ENCODE measurements around the gene SBF2.

Gene SBF2

DNA sequence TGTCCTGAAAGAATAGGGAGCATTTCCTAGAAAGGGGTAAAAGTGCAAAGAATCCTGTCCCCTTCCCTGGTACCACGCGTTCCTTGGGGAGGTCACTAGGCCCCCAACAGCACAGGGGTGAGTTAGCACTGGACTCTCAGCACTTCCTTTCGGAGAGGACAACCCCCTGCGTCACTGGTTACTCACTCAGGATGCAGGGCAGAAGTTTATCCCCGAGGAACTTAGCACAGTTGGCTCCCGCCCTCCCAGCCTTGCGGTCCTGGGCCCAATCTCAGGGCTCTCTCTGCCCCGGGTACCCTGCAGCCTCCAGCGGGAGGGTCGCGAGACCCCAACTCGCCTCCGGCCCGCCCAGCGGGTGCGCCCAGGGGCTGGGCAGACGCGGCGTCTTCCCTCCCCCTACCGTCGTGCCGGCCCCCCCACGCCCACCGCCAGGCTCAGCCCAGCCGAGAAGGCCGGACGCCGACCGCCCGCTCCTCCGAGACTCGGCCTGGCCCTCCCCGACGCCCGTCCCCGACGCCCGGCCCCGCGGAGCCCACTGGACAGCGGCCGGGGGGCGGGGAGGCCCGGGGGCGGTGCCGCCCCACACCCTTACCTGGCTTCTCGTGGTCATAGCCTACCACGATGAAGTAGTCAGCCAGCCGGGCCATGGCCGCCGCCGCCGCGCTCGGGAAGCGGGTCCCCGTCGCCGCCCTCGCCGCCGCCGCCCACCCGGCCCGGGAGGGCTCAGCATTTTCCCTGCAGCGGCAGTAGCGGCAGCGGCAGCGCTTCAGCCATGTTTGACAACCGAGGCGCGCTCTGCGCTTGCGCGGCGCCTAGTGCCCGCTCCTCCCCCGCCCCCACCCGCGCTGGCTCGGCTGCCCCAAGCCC lies at the start of gene SBF2:
Gene SBF2 (minus strand): TSS at position 797 of the 867 bp plus-strand sequence. CDS start 150 bp downstream, at position 647.
- DNase-seq = peak; percentile 75

- DNase-seq = no peak
These were observed 44.3 kb upstream of the SBF2 start for GRCh38 chr11:10338287-10338686.

DNA sequence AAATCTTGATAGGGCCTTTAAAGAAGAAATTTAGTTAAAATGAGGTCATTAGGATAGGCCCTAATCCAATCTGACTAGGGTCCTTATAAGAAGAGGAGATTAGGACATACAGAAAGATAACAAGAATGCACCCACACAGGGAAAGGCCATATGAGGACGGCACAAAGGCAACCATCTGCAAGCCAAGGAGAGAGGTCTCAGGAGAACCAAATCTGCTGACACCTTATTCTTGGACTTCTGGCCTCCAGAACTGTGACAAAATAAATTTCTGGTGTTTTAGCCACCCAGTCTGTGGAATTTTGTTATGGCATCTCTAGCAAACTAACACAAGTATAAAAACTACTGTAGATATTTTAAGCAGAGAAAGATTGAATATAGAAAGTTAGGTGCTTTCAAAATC lies 39.5 kb upstream of the SBF2 start:
- no peak for DNase-seq

GRCh38 chr11:10331548-10332289 lies 37.7 kb upstream of the SBF2 start:
- DNase-seq = no peak

DNA sequence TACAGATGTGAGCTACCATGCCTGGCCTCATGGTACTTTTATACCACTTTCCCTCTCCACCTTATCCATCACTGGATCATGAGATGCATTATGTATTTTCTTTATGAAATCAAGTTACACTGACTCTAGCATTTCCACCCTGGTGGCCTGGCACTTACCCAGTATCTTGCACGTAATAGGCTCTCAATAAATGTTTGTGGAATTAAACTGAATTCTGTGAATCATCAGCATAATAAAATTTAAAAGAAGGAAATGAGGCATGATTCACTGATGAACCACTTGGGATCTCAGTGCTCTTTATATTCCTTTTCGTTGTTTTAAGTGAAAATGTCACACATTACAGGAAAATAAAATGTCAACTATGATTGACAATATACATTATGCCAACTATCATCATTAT lies 35.9 kb upstream of the SBF2 start:
- DNase-seq = no peak

- DNase-seq = no peak
These were observed 35.3 kb upstream of the SBF2 start for GRCh38 chr11:10329356-10329755.

DNA sequence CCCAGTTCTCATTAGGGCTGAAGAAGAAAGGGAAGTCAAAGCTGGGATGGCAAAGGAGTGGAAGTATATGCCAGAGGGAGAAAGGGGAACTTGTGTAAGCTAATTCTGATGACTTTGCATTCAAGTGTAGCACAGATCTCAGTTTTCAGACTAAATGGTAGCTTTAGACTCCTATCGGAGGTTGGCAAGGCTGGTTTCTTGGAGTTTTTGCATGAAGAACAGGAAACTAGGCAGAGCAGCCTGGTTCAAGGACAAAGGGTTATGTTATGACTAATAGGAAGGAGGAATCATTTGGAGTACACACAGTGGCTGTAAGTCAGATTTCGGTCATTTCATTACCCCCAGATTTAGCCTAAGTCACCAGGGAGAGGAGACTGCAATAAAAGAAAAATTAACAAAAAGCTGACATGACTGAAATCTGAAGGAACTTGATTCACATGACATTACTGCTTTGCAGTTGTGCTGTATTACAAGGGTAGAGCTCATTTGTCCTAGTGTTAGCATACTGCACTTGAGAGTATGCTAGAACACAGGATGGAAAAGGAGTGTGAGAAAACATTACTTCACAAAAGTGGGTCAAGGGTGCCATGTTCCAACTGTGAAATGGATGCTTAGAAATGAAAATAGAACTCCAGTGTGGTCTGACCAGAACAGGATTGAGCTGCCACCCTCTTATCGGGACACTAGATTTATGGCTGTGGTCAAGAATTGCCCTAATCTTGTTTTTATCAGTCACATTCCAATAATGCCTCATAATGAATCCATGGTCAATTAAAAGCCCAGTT lies 34.5 kb upstream of the SBF2 start:
- no peak for DNase-seq

- DNase-seq = no peak
These were observed 33.2 kb upstream of the SBF2 start for GRCh38 chr11:10327254-10327653.

DNA sequence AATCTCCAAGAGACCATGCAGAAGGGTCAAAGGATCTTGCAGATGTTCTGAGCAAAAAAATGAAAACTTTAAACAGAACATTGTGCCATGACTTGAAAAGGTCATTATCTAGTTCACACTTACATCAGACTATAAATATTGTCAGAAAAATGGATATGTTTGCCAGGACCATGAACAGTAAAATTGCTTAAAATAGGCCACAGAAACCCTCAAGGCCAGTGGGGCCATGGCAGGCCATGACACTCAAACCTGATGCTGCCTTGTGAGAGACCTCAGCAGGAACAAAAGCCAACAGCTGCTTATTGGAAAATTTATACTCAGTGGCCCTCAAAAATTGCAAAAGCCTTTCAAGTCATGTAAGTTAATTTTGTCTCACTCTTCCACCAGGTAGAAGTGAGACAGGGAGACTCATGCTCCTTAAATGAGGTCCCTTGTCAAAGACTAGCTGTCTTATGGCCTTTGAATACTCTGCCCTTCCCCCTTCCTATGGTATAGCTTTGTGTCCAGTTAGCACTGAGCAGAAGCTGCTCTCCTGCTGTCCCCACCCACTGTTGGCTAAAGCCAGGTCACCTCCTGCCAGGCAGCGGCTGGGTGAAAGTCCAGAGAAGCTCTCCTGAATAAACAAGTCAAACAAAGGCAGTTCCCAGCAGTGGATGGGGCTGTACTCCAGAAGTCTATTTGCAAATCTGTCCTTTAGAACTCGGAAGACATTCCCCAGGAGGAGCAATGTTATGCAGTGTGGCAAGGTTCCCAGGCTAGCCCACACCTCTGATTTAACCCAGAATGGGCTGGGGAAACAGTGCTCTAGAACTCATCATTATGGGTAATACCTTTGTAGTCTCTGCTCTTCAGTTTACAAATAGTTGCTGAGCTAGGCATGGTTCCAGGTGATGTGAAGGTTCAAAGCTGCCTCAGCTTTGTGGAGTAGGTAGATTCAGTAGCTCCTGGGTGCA lies 32.3 kb upstream of the SBF2 start:
- DNase-seq = no peak

- DNase-seq = no peak
These were observed 31.4 kb upstream of the SBF2 start for GRCh38 chr11:10325277-10326011.

DNA sequence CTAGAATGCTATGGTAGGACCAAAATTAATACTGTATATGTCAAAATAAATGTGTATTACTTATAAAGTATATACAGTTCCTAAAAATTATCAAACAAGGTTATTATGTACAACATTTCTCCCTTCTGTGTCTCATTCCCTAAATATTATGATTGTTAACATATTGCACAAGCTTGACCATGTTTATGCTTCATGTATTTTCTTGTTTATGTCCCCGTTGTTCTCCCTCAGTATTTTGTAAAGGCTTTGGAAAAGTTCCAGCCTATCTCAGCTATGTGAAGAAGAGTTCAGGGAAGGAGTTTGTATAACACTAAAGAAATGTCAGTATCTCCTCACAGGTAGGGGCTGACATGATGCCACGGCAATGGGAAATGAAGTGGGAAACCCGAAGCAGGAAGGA lies 30.5 kb upstream of the SBF2 start:
- no peak for DNase-seq

- DNase-seq = no peak
These were observed 29.8 kb upstream of the SBF2 start for GRCh38 chr11:10323793-10324170.

DNA sequence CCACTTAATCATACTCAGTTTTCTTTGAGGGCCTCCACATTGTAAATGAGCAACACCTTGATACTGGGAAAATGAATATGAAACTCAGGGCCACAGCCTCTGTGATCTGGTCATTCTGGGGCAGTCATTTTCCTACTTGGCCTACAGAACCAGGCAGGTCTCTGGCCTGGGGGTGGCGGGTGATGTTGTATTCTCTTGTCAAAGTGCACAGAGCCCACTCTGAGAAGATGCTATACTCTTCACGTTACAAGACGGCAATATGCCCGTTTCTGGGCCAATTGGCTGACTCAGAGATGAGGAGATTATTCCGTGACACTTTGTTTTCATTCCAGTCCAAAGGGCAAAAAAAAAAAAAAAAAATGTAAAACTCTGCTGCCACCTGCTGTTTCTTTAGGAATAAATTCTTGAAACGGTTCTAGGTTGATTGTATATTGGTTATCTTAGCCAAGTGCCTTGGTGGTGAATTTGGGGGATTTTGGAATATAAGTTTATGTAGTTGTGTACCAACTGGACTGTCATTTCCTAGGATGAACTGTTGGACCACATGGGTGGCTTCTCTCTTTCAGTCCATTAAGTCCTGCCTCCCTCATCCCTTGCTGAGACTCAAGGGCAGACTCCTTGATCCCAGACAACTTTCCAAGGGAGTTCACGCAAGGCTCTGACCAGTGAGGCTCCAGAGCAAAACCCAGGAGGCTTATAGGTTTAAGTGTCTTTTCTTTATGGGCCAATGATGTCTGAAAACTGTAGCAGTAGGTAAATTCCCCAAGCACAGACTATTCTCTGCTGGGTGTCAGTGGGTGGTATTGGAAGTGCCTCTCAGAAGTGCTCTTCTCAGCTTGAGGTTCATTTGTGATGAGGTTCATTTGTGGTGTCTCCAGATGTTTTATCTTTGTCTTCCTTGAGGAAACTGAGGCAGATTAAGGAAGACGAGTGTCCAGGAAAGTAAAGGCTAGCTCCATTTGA lies 29.1 kb upstream of the SBF2 start:
- DNase-seq = no peak

- DNase-seq = no peak
These were observed 28.4 kb upstream of the SBF2 start for GRCh38 chr11:10322401-10322800.

- DNase-seq = no peak
These were observed 26.9 kb upstream of the SBF2 start for GRCh38 chr11:10320736-10321465.

GRCh38 chr11:10319702-10320558 lies 25.9 kb upstream of the SBF2 start:
- DNase-seq = no peak

DNA sequence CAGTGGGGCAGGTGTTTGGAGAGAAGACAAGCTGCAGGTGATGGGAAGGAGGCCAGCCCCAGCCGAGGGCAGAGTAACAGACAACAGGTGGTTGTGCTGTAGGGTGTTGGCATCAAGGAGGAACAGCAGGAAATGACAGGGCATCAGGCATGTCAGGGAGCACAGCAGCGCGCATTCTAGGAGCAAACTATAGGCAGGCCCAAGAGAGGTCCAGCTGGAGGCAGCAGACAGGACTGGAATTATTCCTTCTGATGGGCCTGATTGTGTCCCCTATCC lies 24.4 kb upstream of the SBF2 start:
- no peak for DNase-seq

GRCh38 chr11:10317776-10318526 lies 23.9 kb upstream of the SBF2 start:
- DNase-seq = no peak

All from activated CD4-positive, alpha-beta T cell treated with anti-CD3 and anti-CD28 coated beads, Interleukin-2, amount 50 U/mL, for 1 hour (primary cell).